Measurements from ENCODE around the gene PRR29.

The PRR29 gene

DNA sequence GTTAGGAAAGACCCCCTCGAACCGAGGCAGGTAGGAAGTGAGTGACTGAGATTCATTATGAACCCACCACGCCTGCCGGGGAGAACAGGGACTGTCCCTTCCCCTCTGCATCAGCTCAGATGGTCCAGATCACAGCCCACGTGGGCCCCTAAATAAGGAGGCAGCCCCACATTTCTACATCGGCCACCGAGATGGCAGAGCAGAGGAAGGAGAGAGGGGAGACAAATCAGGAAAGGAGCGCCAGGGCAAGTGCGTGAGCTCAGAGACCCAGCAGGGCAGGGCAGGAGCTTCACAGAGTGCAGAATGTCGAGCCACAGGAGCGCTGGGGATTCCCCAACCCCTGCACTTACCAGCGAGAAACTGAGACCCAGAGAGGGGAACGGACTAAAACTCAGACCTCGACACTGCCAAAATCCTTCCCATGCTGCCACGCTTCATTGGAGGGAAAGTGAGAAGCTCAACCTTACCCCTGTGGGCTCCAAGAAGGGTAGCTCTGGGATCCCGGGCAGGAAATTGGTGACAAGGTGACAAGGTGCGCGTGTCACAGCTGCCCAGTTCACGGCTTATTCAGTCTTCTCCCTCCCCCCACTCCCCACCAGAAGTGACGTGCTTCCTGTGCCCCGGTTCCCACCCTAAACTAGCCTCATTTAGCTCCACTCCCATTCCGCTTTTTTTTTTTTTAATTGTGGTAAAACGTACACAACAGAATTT lies 22.1 kb downstream of the PRR29 start, which contains the start of gene ICAM2:
Gene ICAM2, minus strand, starts transcription at position 578 of the 711 bp plus-strand sequence. CDS start 13,942 bp downstream, outside the sequence.
- H3K9me3 ChIP-seq (replicated peaks; ENCODE audit: insufficient read depth, low read length): no peaks in the 10 kb centered on the region
- no peaks in the 10 kb centered on the region for H3K36me3 ChIP-seq (replicated peaks; ENCODE audit: insufficient read depth, low read length)
- H3K4me2 ChIP-seq (ENCODE audit: low read depth, low read length): peak within 1 kb of the TSS; percentile 89
- H2AFZ ChIP-seq (ENCODE audit: low read length): peak within 1 kb of the TSS; percentile 16; the same call in 1 of the 2 replicates
- H3K4me1 ChIP-seq (ENCODE audit: low read length): peaks cover 24% of the 10 kb centered on the region
- H3K79me2 ChIP-seq (ENCODE audit: low read length): peaks cover 44% of the 10 kb centered on the region
- peak; percentile 90 for DNase-seq
- H3F3A ChIP-seq (ENCODE audit: insufficient read depth, low read length): peaks cover 58% of the 10 kb centered on the region
- H4K20me1 ChIP-seq (ENCODE audit: insufficient read depth, low read length): no peaks in the 10 kb centered on the region
- peak within 1 kb of the TSS; percentile 96 for H3K27ac ChIP-seq (ENCODE audit: low read length)
- peak within 1 kb of the TSS; percentile 79 for H3K4me3 ChIP-seq (ENCODE audit: low read length)
- TF ChIP-seq EZH2 (optimal IDR thresholded peaks at IDR 0.05; ENCODE audit: low read depth, low read length) (no peak), EZH2phosphoT487 (IDR thresholded peaks at IDR 0.05; ENCODE audit: low read length) (no peak)
- TF ChIP-seq, protein P1, sequence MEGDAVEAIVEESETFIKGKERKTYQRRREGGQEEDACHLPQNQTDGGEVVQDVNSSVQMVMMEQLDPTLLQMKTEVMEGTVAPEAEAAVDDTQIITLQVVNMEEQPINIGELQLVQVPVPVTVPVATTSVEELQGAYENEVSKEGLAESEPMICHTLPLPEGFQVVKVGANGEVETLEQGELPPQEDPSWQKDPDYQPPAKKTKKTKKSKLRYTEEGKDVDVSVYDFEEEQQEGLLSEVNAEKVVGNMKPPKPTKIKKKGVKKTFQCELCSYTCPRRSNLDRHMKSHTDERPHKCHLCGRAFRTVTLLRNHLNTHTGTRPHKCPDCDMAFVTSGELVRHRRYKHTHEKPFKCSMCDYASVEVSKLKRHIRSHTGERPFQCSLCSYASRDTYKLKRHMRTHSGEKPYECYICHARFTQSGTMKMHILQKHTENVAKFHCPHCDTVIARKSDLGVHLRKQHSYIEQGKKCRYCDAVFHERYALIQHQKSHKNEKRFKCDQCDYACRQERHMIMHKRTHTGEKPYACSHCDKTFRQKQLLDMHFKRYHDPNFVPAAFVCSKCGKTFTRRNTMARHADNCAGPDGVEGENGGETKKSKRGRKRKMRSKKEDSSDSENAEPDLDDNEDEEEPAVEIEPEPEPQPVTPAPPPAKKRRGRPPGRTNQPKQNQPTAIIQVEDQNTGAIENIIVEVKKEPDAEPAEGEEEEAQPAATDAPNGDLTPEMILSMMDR (IDR thresholded peaks at IDR 0.05; ENCODE audit: low read length): no peak
- H3K27me3 ChIP-seq (replicated peaks; ENCODE audit: insufficient read depth, low read length): no peaks in the 10 kb centered on the region
- H3K9ac ChIP-seq (ENCODE audit: low read length): peak within 1 kb of the TSS; percentile 90
- H3K9me2 ChIP-seq (replicated peaks; ENCODE audit: insufficient read depth, low read length): no peaks in the 10 kb centered on the region

DNA sequence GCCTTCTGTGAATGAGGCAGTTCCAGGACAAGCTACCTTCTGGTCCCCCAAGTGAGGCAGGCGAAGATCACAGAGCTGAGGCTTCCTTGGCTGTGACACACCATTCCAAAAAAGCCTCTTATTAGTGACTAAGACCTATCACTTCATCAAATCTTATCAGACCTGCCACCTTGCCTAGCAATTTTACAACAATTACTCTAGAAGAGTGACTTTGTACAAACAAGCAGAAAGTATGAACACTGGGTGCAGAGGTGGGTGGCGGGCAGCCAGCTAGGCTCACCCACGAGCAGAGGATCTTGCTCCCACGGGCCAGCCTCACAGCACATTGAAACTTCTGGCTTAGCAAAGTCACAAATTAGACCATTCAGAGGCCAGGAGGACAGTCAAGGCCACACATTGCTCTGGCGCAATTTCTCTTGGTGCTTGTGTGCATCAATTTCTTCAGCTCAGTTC lies 24.5 kb downstream of the PRR29 start:
- TF ChIP-seq EZH2phosphoT487 (IDR thresholded peaks at IDR 0.05; ENCODE audit: low read length) (no peak), EZH2 (optimal IDR thresholded peaks at IDR 0.05; ENCODE audit: low read depth, low read length) (no peak)
- TF ChIP-seq, protein P1 (IDR thresholded peaks at IDR 0.05; ENCODE audit: low read length): no peak
- Histone ChIP-seq H3K4me1 (ENCODE audit: low read length) (peaks cover 6% of the 10 kb centered on the region), H3F3A (ENCODE audit: insufficient read depth, low read length) (peaks cover 52% of the 10 kb centered on the region), H3K27ac (ENCODE audit: low read length) (peak overlapping the region; percentile 27; the same call in 1 of the 2 replicates), H3K9me3 (replicated peaks; ENCODE audit: insufficient read depth, low read length) (no peaks in the 10 kb centered on the region), H2AFZ (ENCODE audit: low read length) (no peak overlapping the region), H3K4me3 (ENCODE audit: low read length) (no peak overlapping the region), H3K27me3 (replicated peaks; ENCODE audit: insufficient read depth, low read length) (no peaks in the 10 kb centered on the region), H4K20me1 (ENCODE audit: insufficient read depth, low read length) (no peaks in the 10 kb centered on the region), H3K79me2 (ENCODE audit: low read length) (peaks cover 23% of the 10 kb centered on the region), H3K36me3 (replicated peaks; ENCODE audit: insufficient read depth, low read length) (no peaks in the 10 kb centered on the region), H3K9ac (ENCODE audit: low read length) (no peak overlapping the region), H3K4me2 (ENCODE audit: low read depth, low read length) (no peak overlapping the region), H3K9me2 (replicated peaks; ENCODE audit: insufficient read depth, low read length) (no peaks in the 10 kb centered on the region)
- no peak for DNase-seq

DNA sequence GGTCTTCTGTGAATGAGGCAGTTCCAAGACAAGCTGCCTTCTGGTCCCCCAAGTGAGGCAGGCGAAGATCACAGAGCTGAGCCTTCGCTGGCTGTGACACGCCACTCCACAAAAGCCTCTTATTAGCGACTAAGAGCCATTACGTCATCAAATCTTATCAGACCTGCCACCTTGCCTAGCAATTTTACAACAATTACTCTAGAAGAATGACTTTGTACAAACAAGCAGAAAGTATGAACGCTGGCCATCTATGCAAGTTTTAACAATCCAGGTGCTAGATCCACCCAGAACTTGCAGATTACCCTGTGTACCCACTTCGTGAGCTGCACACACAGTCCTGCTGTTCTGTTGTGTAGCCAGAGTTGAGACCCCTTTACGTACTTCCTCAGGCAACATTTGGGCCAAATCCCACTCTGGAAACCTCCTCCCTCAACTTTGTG lies 26.1 kb downstream of the PRR29 start:
- Histone ChIP-seq H3K79me2 (ENCODE audit: low read length) (peaks cover 8% of the 10 kb centered on the region), H3K27ac (ENCODE audit: low read length) (no peak overlapping the region), H2AFZ (ENCODE audit: low read length) (no peak overlapping the region), H3K4me1 (ENCODE audit: low read length) (peaks cover 6% of the 10 kb centered on the region), H3F3A (ENCODE audit: insufficient read depth, low read length) (peaks cover 66% of the 10 kb centered on the region), H3K9me2 (replicated peaks; ENCODE audit: insufficient read depth, low read length) (no peaks in the 10 kb centered on the region), H3K36me3 (replicated peaks; ENCODE audit: insufficient read depth, low read length) (no peaks in the 10 kb centered on the region), H3K27me3 (replicated peaks; ENCODE audit: insufficient read depth, low read length) (no peaks in the 10 kb centered on the region), H4K20me1 (ENCODE audit: insufficient read depth, low read length) (no peaks in the 10 kb centered on the region), H3K4me2 (ENCODE audit: low read depth, low read length) (no peak overlapping the region), H3K9ac (ENCODE audit: low read length) (no peak overlapping the region), H3K4me3 (ENCODE audit: low read length) (no peak overlapping the region), H3K9me3 (replicated peaks; ENCODE audit: insufficient read depth, low read length) (no peaks in the 10 kb centered on the region)
- no peak for TF ChIP-seq EZH2 (optimal IDR thresholded peaks at IDR 0.05; ENCODE audit: low read depth, low read length)
- no peak for TF ChIP-seq EZH2phosphoT487 (IDR thresholded peaks at IDR 0.05; ENCODE audit: low read length)
- TF ChIP-seq, protein P1 (IDR thresholded peaks at IDR 0.05; ENCODE audit: low read length): no peak
- DNase-seq: no peak

Data from MM.1S (cell line).